ENCODE results near the gene EGFR.

The EGFR gene

DNA sequence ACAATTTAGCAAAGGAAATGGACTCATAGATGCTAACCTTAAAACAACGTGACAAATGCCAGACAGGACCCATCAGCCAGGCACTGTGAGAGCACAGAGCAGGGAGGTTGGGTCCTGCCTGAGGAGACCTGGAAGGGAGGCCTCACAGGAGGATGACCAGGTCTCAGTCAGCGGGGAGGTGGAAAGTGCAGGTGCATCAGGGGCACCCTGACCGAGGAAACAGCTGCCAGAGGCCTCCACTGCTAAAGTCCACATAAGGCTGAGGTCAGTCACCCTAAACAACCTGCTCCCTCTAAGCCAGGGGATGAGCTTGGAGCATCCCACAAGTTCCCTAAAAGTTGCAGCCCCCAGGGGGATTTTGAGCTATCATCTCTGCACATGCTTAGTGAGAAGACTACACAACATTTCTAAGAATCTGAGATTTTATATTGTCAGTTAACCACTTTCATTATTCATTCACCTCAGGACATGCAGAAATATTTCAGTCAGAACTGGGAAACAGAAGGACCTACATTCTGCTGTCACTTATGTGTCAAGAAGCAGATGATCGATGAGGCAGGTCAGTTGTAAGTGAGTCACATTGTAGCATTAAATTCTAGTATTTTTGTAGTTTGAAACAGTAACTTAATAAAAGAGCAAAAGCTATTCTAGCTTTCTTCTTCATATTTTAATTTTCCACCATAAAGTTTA lies 188.8 kb downstream of the EGFR start:
- DNase-seq (ENCODE audit: low read depth in 2 of 2): no peak

DNA sequence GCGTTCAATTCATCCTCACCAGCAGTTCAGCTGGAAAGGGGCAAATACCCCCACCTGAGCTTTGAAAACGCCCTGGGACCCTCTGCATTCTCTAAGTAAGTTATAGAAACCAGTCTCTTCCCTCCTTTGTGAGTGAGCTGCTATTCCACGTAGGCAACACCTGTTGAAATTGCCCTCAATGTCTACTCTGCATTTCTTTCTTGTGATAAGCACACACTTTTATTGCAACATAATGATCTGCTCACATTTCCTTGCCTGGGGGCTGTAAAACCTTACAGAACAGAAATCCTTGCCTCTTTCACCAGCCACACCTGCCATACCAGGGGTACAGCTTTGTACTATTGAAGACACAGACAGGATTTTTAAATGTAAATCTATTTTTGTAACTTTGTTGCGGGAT lies 190.5 kb downstream of the EGFR start:
- no peak for DNase-seq (ENCODE audit: low read depth in 2 of 2)

DNA sequence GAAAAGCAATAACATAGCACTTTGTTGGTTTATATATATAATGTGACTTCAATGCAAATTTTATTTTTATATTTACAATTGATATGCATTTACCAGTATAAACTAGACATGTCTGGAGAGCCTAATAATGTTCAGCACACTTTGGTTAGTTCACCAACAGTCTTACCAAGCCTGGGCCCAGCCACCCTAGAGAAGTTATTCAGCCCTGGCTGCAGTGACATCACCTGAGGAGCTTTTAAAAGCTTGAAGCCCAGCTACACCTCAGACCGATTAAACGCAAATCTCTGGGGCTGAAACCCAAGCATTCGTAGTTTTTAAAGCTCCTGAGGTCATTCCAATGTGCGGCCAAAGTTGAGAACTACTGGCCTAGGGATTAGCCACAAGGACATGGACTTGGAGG lies 191.4 kb downstream of the EGFR start:
- no peak for DNase-seq (ENCODE audit: low read depth in 2 of 2)

DNA sequence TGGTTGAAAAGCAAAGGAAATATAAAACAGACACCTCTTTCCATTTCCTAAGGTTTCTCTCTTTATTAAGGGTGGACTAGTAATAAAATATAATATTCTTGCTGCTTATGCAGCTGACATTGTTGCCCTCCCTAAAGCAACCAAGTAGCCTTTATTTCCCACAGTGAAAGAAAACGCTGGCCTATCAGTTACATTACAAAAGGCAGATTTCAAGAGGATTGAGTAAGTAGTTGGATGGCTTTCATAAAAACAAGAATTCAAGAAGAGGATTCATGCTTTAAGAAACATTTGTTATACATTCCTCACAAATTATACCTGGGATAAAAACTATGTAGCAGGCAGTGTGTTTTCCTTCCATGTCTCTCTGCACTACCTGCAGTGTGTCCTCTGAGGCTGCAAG lies 191.9 kb downstream of the EGFR start:
- no peak for DNase-seq (ENCODE audit: low read depth in 2 of 2)

DNA sequence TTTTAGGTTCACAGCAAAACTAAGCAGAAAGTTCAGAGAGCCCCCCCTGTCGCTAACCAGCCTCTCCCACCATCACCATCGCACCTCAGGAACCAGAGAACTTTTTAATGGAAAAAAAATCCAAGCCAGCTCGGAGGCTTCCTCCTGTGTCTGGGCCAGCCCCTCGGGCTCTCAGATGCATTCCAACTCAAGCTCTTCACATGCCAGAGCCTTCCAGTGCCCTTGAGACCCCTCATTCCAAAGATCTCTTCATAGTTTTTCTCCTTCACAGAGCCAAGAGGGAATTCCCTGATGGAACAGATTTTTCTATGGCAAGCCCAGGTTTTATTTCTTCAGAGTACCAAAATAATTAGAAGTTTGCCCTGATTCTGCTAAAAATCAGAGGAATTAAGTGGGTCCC lies 192.9 kb downstream of the EGFR start:
- no peak for DNase-seq (ENCODE audit: low read depth in 2 of 2)

DNA sequence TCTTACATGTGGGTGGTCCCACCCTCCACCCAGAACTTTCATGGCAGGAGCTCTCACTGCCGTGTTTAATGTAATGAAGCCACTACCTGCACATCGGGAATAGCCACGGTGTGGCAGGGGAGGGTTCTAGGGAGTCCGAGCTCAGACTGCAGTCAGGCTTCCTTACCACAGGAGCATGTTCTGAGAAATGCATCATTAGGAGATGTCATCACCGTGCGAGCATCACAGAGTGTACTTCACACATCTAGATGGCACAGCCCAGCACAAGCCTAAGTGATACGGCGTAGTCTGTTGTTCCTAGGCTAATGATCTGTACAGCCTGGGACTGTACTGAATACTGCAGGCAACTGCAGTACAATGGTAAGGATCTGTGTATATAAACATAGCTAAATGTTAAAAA lies 193.4 kb downstream of the EGFR start:
- DNase-seq (ENCODE audit: low read depth in 2 of 2): no peak

DNA sequence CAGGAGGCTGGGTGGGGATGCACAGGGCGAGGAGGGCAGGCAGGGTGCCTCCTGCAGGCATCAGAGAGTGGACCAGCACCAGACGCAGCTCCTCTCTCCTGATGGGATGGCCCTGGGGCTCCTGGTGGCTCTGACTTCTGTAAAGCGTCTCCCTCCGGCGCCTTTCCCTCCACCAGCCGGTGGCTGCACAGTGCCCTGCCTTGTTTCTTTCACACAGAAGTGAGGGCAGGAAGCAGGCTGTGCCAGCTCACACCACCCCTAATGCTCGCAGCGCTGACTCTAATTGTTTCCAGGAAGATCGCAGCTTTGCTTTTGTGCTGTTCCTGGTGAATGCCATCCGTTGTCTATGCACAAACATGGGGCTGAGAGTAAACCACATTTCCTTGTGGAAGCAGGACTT lies 194.0 kb downstream of the EGFR start:
- DNase-seq (ENCODE audit: low read depth in 2 of 2): no peak

DNA sequence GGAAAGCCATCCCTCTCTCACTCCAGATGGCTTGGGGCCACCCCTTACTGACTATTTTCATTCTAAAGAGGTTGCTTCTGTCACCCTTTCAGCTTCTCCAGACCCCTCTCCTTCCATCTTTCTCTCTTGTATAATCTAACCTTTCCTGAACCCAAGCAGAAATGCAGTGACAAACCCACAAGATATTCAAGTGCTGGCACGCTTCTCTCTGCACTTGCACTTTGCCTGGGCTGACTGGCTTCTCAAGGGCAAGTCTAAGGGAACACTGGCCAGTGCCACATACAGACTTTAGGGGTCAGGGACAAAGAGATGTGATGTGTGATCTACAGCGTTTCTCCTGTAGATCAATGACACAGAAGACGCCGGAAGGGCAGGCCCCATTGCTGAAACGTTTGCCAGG lies 195.9 kb downstream of the EGFR start:
- no peak for DNase-seq (ENCODE audit: low read depth in 2 of 2)

DNA sequence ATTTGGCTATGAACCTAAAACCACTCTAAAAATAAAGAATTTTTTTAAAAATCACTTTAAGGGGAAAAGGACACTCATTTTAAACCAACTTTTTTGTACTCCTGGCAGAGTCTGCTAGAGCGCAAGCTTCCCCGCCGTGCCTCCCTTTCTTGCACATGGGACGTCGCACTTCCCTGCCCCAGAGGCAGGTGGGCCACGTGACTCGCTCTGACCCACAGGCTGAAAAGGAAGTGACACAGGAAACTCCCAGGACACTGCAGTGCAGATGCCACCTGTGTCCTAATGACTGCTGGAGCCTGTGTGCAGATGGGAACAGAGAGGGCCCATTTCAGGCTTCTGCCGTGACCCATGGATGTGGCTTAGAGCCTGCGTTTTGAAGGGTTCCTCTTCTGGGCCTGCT lies 204.2 kb downstream of the EGFR start:
- DNase-seq (ENCODE audit: low read depth in 2 of 2): no peak

DNA sequence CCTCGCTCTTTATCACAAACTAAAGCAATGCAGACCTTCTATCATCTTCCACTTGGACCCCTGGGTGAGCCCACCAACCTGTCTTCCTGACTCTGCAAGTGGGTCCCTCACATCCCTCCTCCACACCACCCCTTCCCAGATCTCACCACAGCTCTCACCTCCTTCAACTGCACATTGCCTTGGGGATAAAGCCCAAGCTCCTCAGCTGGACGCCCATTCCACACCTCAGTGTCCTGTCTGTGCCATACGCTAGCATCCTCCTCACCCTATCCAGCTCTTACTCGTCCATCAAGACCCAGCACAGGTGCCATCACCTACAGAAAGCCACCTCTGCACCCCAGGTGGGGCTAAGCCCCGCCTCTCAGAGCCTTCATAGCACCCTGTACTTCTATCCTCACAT lies 205.3 kb downstream of the EGFR start:
- no peak for DNase-seq (ENCODE audit: low read depth in 2 of 2)

DNA sequence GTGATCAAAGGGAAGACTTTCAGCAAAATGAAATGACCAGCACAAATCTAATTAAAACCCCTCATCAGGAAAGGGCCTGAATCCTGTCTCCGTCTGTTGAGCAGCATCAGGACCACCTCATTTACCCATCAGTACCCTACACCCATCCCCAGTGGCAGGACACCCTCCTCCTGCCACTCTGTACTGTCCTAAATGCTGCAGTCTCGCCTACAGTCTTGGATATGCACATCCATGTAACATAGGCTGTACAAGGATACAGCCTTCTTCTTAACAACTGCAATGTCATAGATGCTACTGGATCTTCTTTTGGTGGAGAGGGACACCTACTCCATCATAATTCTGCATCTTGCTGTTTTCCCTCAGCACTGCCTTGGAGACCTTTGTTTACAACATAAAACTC lies 206.0 kb downstream of the EGFR start:
- no peak for DNase-seq (ENCODE audit: low read depth in 2 of 2)

DNA sequence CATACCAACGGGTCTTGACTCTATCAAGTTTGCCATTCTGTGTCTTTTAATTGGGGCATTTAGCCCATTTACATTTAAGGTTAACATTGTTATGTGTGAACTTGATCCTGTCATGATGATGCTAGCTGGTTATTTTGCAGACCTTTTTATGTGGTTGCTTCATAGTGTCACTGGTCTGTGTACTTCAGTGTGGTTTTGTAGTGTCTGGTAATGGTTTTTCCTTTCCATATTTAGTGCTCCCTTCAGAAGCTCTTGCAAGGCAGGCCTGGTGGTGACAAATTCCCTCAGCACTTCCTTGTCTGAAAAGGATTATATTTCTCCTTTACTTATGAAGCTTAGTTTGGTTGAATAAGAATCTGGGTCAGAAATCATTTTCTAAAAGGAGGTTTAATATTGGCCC lies 211.2 kb downstream of the EGFR start:
- no peak for DNase-seq (ENCODE audit: low read depth in 2 of 2)

DNA sequence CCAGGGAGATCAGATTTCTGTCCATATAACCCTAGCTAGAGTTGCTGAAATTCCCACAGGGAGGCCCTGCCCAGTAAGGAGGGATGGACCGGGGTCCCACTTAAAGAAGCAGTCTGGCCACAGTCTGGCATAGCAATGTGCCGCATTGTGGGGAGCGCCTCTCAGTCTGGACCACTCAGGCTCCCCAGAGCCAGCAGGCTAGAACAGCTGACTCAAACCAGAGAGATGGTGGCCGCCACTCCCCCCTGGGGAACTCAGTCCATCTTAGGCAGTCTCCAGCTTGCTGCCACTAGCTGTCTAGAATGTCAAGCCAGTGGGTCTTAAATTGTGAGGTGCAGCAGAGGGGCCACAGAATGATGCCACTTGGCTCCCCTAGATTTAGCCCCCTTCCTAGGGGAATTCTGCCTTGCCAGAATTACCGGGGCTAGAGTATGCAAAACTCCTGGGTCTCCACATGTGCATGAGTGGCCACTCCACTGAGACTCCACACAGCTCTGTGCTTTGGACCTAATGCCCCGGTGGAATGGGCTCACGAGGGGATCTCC lies 213.0 kb downstream of the EGFR start:
- DNase-seq (ENCODE audit: low read depth in 2 of 2): no peak

DNA sequence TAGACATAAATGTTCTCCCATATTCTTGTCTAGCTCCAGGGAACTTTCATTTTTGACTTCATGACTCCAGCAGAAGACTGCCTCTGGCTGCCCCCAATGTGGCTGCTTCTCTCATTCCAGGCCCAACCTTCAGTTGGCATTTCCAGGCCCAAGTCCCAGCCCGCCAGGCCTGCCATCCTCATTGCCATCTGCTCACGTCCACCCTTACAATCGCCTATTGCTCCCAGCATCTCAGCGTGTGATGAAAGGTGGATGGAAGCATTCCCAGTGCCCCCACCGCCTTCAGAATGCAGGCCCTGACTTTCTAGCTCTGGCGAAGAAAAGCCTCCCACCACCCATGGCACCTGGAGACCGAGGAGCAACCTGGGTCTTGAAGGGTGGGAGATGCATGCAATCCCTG lies 214.2 kb downstream of the EGFR start:
- no peak for DNase-seq (ENCODE audit: low read depth in 2 of 2)

DNA sequence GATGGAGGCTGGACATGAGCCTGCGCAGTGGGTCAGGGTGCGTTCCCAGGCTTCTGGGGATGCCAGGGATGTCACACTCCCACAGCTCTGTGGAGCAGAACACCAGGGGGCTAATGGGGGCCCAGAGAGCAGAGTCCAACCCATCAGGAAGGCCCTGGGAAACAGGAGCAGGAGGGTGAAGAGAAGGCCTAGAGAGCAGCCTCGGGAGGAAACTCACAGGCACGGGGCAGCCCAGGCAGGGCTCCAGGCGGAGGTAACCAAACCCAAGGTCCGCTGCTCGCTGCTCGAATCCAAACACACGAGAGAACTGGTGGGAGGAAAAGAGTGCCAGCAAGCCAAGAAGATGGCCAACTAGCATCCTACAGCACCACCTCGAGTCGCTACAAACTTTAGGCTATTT lies 215.6 kb downstream of the EGFR start:
- no peak for DNase-seq (ENCODE audit: low read depth in 2 of 2)

DNA sequence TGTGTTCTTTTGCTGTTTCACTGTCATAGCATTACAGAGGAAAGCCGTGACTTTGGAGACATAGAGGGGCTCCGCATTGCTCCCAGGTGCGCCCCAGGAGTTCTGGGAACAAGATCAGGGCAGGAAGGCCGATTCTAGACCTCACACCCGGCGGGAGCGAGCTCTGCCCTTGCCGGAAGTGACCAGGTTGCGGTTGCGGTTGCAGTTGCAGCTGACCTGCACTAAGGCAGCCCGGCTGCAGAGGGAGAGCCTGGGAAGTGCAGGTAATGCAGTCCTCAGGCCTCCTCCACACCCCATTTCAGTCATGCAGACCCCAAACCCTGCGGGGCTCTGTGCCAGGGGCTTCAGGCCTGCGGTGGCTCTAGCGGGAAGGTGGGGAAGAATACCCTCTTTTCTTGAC lies 216.3 kb downstream of the EGFR start:
- DNase-seq (ENCODE audit: low read depth in 2 of 2): no peak

DNA sequence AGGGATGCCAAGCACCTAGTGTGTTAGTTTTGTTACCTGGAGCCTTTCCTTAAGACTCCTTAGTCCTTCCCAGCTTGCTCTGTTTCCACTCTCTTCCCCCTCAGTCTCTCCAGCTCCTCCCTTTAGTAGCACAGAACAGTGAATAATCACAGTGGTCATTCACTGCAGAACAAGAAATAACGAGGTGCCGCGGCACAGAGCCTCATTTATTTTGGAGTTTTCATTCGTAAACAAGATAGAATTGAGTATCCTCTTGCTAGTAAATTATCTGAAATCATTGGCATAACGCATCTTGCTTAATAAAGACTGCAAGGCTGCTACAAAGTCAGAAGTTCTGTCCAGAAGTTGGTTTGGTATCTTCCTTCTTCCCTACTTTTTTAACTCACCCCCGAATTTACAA lies 217.0 kb downstream of the EGFR start:
- DNase-seq (ENCODE audit: low read depth in 2 of 2): no peak

DNA sequence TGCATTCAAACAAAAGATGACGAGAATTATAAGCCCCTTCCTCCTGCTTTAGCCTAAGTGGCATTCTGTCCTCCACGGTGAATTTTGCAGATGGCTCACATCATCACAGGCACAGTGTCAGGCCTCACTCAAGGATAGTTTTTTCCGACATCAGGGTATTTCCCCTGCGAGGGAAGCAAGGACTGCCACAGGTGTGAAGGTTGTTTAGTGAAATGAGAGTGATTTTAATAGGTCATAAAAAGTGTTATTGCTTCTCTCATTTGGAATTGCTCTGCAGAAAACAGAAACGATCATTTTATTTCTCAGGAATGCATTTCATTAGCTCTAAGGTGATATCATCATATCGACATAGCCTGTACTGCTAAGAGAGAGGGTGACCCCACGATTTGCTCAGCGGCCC lies 217.7 kb downstream of the EGFR start:
- no peak for DNase-seq (ENCODE audit: low read depth in 2 of 2)

DNA sequence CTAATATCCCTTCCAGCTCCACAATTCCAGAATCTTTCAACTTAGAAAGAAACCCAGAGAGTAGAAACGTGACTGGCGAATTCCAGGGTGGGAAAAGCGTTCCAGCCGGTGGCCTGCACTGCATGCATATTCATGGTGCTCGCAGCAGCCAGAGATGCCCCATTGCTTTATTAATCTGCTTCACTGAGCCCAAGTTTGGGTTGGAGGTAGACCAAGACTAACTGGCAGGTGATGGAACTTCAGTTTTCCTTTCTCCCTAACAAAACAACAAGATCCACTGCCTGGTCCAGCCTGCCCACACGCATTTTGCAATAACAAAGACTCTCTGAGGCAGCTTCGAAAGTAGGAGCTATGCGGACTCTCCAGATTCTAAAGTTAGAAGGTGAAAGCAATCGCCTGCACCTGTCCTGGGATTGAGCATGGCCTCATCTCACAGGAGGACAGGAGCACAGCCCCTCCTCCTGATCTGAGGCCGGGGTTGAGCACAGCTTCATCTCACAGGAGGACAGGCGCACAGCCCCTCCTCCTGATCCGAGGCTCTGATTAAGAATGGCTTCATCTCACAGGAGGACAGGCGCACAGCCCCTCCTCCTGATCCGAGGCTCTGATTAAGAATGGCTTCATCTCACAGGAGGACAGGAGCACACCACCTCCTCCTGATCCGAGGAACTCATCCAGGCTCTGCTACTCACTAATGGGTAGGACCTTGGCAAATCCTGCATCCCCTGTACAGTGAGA lies 218.5 kb downstream of the EGFR start:
- DNase-seq (ENCODE audit: low read depth in 2 of 2): no peak

DNA sequence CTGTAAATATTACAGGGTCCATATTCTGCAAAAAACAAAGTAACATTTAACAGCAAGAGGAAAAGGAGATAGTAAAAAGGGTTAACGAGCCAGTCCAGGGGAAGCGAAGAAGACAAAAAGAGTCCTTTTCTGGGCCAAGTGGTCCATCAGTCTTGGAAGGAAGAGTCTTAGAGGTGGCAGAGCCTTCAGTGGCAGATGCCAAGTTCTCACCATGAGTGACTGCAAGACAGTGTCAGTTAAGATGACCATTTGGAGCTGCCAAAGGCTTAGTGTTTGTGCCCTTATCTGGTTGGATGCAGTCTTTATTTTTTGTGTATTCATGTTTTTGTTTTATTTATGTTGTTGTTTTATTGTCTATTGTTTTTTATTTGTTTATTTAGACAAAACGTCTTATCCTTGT lies 220.6 kb downstream of the EGFR start:
- DNase-seq (ENCODE audit: low read depth in 2 of 2): no peak

DNA sequence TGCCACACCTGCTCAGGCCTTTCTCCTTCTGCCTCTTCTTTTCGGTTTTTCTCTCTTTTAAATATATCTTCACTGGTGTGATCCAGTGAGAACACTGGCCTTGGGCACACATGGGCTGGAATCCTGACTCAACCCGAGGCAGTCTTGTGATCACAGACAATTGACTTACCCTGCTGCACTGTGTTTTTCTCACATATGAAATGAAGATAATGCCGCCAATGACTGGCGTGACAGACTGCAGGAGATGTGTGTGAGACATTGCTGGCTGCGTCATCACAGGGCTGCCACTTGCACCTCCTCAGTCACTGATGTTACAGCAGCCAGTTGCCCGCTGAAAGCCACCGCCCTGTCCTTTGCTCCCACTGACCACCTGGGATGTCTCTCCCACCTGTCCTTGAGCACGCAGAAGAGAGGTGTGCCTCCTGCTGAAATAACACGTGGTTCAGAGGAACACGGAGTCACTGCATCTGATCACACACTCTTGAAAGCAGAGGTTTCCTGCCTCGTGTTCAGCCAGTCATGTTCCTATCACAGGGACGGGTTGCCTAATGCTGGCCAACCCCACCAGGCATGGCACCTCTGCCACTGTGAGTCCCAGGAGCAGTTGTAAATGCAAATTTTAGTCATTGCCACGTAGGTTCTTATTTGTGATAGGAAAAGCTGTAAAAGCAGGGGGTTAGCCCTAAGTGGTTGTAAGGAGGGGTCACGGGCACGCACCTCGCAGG lies 221.8 kb downstream of the EGFR start:
- DNase-seq (ENCODE audit: low read depth in 2 of 2): no peak

DNA sequence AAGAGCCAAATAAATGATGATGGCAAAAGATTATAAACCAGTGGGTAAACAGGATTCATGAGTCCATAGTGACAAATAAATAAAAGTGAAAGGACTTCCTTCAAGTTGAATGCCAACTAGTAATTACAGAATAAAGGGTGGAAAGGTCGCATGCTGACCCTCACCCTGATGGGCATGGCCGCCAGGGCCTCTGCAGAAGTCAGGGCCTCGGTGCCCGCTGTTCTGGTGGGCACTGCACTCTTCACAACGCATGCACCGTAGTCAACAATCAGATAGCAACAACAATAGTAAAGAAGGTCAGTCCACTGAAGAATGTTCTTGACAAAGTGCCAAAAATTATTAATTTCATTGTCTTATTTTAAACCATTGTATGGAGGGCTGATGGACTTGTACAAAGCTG lies 223.1 kb downstream of the EGFR start:
- no peak for DNase-seq (ENCODE audit: low read depth in 2 of 2)

DNA sequence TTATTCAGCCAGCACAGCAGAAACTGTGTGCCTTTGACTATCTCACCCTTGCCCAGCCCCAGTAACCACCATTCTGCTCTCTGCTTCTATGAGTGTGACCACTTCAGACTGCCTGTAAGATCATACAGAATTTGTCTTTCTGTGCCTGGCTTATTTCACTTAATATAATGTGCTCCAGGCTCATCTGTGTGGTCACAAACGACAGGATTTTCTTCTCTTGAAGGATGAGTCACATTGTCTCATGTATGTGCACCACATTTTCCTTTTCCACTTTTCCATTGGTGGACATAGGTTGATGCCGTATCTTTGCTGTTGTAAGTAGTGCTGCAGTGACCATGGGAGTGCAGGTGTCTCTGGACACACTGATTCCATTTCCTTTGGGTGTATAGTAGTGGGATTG lies 223.8 kb downstream of the EGFR start:
- no peak for DNase-seq (ENCODE audit: low read depth in 2 of 2)

Measured in activated CD8-positive, alpha-beta memory T cell treated with anti-CD3 and anti-CD28 coated beads for 4 hours (primary cell).